Stimulated activated naive CD8-positive, alpha-beta T cell treated with anti-CD3 and anti-CD28 coated beads, Interleukin-15, Interleukin-2, amounts not matched to agents 100 U/mL and 50 U/mL, for 24 hours (primary cell): Measurements from ENCODE around the gene LRP8.

ENCODE experiments used
- ATAC-seq: fragments of 150-1000 bp; cut with Tn5 transposase; one replicate; pipeline ENCODE4 v1.10.0; 2021
- DNase-seq: peaks from one replicate; pipeline ENCODE4 v3.0.0; 2021

The LRP8 gene

DNA sequence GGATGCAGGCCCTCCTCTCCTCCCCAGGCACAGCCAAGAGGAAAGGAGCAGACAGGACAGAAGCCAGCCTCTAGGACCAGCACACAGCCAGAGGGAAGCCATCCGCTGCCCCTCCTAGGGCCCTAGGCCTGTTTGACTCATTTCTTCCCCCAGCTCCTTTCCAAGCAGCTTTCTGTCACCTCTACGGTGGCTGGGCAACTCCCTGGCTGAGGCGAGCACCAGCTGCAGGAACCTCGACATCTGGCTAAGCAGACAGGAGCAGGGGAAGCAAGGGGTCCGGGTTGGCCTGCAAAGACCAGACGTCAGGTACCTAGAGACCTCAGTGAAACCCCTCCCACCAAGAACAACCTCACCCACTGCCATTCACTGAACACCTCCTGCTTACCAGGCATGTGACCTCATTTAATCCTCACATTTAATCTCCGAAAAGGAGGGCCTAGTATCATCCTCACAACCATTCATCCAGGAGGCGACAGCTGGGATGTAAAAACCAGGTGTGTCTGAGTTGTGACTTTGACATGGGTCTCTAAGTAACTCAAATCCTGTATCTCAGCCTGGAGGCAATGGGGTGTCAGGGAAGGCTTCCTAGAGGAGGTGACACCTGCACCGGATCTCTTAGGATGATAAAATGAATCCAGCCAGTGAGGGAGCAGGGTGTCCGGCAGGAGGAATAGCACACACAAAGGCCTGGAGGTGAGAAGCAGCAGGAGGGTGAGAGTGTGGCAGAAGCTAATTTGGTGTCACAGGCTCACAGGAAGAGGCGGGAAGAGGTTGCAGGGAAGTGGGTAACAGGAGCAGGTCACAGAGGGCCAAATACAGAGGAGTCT, 5.9 kb downstream of the LRP8 start:
- ATAC-seq (no peak), DNase-seq (no peak)

GRCh38 chr1:53321366-53321765, 6.5 kb downstream of the LRP8 start:
- ATAC-seq, result no peak
- no peak for DNase-seq

GRCh38 chr1:53320646-53321045, 7.2 kb downstream of the LRP8 start:
- ATAC-seq (no peak), DNase-seq (no peak)

DNA sequence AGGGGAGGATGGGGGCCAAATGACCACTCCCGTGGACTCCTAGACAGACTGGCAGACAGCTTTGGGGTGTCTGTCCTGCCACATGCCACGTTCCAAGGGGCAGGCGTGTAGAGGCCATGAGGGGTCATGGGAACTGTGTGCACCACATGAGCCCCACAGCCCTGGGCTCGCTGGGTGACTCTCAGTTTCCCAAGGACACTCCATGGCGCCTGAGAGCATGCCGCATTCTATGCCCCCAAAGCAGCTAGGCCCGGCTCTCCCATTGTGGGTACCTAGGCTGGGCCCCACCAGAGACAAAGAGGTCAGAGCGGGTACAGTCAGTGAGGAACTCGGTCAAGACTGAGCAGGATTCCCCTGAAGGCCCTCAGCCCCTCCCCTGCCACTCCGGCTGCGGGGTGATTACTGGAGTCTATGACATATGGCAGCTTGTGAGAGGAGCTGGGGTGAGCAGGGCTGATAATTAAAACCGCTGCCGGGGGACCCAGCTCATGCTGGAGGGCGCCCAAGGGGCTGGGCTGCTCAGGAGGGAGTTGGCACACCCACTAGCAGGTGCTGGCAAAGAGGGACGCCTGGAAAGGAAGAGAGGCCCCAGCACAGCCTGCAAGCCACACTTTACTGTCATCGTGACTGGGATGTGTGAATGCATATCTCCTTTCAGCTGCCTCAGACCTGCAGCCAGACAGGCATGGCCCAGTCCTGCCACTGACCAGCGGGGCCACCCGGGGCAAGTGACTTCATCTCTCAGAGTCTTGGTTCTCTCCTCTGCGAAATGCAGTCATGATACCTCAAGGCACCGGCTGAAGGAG, 8.4 kb downstream of the LRP8 start:
- no peak for ATAC-seq

DNA sequence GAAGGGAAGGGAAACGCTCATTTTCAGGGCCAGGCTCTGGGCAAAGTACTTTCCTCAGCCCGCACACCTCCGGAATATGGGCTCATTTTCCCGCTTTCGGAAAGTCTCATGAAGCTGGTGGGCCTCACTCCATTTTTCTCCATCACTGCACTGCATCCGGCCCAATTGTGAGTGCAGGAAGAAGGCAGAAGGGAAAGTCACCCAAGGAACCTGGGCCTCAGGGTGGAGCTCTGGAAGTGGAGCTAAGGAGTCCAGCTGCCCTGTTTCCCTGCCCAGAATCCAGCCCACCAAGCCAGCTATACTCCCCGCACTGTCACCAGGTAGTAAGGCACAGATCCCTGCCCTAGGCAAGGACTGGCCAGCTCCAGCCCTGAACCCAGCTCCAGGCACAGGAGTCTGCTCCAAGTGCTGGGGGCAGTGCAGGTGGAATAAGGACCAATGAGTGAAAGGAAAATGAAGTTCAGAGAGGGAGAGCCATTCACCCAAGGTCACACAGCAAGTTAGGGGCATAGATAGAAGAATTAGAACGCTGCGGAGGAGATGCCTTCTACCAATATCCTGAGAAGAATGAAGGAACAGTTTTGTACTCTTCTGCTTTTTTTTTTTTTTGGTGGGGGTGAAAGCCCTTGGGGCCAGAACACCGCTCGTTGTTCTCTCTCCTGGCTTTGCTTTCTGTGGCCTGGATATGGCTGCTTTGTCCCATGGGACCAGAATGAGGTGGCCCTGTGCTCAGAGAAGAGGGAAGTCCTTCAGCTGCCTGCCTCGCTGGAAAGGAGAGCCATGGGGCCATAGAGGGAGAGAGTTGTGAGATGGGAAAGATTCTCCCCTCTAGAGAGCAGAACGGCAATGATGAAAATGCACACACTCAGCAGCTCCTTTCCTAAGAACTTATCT, 10.0 kb downstream of the LRP8 start:
- DNase-seq (no peak), ATAC-seq (no peak)

More for the DNA sequence above, 8.4 kb downstream of the LRP8 start:
- DNase-seq, result no peak

- ATAC-seq, result no peak
- no peak for DNase-seq
Measured at GRCh38 chr1:53316766-53317581, 10.9 kb downstream of the LRP8 start.

DNA sequence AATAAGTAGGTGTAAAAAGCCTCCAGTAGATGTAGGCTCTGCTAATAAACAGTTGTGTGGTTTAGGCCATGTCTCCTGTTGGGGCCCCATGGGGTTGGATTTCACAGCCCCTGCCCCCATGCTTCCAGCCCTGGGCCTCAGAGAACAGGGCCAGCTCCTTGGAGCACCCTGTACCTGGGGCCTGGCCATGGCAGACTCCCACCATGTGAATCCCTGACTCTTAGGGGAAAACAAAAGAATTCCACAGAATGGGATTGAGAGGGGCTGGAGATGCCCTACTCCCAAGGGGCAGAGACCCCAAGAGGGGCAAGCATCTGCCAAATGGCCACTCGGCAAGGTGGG, 11.5 kb downstream of the LRP8 start:
- no peak for ATAC-seq

DNA sequence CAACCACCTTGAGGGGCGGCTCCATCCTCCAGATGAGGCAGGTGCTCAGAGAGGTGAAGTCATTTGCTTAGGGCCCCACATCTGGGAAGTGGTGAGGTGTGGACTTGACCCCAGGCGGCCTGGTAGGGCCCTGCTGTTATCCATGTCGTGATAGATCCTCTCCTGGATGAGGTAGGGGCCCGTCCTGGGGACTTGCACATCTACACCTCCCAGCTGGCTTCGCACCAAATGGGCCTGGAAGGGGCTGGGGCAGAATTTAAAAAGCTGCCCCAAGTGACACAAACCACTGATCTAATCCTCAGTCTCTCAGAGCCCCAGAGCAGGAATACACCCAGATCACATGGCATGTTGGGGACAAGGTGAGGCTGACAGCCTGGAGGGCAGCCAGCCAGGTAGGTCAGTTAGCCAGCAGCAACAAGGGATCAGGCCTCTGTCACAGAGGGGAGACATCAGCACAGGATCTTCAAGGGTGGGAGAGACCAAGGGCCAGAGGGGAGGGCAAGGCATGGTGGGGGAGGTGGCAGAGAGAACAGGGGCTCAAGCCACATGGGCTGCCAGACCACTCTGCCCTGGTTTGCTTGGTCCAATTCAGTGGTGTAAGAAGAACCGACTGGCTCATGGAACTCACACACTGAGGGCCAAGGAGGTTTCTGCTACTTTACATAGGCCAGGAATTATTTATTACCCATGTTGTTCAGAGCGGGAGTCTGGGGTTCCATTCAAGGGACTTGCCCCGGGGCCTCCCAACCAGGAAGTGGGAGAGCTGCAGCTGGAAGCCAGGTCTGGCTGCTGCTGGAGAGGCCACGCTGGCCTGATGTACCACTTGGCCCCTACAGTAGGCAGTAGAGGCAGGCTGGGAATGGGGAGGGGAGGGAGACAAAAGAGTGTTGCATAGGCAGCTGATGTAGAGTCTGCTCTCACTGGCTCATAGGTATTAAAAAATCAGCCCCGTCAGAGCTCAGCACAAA, 12.1 kb downstream of the LRP8 start:
- DNase-seq, result no peak
- ATAC-seq, result no peak

More for the DNA sequence above, 11.5 kb downstream of the LRP8 start:
- no peak for DNase-seq

- no peak for ATAC-seq
- no peak for DNase-seq
Measured at GRCh38 chr1:53315046-53315445, 12.8 kb downstream of the LRP8 start.

GRCh38 chr1:53314606-53315005, 13.3 kb downstream of the LRP8 start:
- DNase-seq (no peak), ATAC-seq (no peak)

DNA sequence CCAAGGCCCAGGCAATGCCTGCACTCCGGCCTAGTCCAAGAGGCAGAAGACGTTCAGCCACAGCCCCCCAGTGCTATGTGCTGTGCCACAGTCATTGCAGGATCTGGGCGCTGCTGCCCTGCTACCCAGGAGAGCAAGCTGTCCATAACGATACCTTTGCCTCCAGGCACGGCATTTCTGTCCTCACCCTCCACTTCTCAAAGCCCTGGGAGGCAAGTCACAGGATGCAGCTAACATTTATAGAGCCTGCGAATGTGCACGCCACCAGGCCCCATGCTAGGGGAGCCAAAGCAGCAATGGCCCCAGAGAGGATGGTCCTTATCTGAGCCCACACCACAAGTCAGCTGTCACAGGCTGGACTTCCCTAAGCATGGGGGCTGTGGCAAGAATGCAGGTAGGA, 13.8 kb downstream of the LRP8 start:
- DNase-seq, result no peak
- no peak for ATAC-seq

DNA sequence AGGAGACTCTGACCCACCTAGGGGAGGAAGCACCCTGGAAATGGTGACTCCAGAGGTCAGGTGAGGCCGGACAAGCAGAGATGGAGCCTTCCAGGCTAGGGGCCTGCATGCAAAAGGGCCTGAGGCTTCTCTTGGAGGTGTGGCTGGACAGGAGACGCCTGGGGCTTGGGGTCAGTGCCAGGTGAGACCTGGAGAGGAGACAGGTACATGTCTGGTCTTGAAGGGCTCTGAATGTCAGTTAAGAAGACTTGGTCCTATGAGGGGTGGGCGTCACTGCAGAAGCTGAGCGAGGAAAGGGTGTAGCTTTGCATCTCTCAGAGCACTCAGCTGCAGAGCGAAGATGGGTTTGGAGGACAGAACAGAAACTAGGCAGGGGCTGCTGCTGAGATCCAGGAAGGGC, 14.3 kb downstream of the LRP8 start:
- DNase-seq (no peak), ATAC-seq (no peak)

DNA sequence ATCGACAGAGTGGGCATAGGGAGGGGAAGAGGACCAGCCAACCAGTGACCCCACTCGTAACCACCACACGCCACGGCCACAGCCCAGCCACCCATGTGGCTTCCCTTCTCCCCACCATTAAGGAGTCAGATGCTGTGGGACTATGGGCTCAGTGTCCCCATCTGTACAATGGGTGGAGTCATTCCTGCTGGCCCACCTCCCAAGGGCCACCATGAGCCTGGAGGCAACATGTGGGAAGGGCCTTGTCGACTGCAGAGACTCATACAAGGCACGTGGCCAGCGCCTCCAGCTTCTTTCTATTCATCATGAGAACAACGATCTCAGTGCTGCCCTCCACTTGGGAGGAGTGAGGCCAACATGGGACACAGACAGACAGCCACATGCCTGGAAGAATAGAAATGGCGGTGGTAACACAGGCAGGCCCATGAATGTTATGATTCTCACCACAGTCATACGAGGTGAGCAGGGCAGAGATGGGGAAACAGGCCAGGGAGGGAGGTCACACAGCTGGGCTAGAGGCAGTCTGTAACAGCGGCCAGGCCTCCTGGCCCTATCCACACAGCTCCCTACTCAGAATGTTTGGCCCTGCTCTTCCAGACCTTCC, 16.1 kb downstream of the LRP8 start:
- DNase-seq, result no peak
- no peak for ATAC-seq

DNA sequence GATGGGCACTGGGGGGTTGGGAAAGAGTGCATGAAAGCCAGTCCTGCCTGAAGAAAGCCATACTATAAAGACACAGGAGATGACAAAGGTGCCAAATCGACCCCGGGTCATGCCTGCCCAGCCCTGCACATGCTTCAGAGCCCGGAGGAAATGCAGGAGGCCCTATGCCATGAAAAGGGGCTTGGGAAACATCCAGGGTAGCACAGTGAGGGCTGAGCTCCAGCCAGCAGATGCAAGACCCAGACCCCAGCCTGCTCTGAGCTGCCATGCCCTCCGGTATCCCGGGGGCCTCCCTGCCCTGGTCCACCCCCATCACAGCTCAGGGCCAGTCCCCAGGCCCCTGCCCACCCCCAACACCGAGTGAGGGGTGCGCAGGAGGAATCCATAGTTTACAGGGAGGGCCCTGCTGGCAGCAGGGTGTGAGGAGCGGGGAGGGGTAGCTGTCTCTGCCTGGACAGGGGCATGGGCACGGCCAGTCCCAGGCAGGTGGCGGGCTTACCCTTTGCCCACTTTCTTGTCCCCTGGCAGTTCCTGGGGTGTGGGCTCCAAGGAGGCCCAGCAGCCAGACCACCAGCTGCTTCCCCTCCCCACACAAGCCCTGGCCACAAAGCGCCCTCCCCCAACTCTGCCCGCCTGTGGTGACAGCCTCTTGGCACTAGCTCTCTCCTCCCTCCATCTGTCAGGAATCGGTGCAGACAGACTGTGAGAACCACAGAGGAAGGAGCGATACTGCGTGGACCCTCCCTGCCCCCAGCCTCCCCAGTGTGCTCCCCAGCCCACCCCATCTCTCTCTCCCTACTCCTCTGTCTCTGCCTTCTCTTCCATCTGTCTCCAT, 16.8 kb downstream of the LRP8 start:
- no peak for ATAC-seq
- no peak for DNase-seq

DNA sequence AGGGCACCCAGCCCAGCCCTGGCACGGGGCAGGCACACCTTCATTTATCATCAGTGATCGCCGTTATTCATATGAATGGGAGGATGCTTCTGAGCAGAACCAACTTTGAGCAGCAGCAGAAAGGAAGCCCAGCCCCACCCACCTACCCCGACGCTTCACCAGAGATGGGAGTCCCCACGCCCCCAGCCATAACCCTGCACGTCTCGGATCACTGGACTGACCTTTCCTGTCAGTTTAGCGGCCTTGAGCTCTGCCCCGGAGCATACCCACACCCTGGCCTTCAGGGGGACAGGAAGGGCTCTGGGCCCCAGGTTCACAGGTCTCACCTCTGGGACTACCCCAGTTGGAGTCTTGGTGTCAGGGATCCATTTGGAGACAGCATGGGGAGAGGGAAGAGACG, 18.1 kb downstream of the LRP8 start:
- no peak for ATAC-seq
- DNase-seq, result no peak

GRCh38 chr1:53308506-53308905, 19.4 kb downstream of the LRP8 start:
- no peak for ATAC-seq
- DNase-seq, result no peak

DNA sequence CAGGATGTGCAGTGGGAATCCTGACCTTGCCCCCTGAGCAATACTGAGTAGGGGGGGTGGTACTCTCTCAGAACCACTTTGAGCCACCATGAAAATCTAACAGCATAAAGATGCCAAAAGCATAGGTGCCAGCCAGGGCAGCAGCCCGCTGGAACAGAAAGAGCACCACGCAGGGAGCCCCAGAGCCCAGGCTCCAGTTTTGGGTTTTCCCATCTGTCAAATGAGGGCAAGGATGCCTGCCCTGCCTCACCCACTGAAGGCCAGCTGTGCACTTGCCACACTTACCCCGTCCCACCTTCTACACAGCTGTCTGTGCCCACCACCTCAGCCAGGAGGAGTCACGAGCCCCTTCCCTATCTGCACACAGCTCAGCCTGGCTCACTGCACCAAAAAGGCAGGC, 20.8 kb downstream of the LRP8 start:
- ATAC-seq (no peak), DNase-seq (no peak)

GRCh38 chr1:53306168-53306567, 21.7 kb downstream of the LRP8 start:
- ATAC-seq (no peak), DNase-seq (no peak)

- DNase-seq (no peak), ATAC-seq (no peak)
Measured at GRCh38 chr1:53305650-53306049, 22.2 kb downstream of the LRP8 start.
